Stimulated activated CD8-positive, alpha-beta memory T cell treated with anti-CD3 and anti-CD28 coated beads, Interleukin-4, amount 100 ng/mL, for 24 hours (primary cell): ENCODE measurements around the gene C1orf226.
"Not testable (repeated sequence)": the region's sequence is repeated elsewhere in the genome, so short reads cannot be mapped to it uniquely, and the experiment has no call there.

Experiments used
- DNase-seq: peaks from one replicate; pipeline ENCODE4 v3.0.0-alpha.2; 2020; ENCODE audit warnings: low read depth

The C1orf226 gene

DNA sequence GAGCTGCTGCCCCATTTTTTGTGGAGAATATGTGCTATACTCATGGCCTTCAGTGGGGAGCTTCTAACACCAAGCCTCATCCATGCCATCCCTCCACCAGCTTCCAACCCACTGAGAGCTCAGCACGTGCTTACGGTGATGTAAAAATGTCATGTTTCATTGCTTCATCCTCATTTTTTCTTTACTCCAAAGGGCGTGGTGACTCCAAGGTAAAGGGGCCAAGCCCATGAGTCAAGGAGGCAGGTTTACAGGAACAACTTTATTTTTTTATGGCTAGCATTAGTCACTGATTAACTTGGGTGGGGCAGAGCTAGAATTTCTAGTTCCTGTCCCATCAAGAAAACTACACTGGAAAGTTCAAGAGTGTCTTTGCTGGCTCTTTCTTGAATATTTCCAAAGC is at the start of gene C1orf226:
Gene C1orf226 (plus strand): TSS at position 346 of the 400 bp plus-strand sequence. CDS start 174 bp downstream, outside the sequence.
- DNase-seq = no peak

DNA sequence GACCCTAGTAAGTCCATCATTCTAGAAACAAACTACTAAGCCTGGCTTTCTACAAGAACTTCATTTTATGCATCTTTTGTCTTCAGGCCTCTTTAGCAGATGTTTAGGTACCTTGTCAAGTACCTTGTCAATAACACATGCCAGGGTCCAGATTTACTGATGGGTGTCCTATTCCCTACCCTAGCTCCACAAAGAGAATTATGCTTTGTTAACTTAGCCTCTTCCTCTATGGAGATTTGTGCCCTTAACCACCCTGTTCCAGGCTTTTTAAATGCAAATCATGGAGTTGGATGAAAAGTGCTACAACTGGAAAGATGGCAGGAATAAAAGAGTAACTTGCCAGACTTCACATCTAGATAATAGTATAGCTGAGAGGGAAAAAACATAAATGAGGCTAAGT is 47.5 kb upstream of the C1orf226 start:
- no peak for DNase-seq

DNA sequence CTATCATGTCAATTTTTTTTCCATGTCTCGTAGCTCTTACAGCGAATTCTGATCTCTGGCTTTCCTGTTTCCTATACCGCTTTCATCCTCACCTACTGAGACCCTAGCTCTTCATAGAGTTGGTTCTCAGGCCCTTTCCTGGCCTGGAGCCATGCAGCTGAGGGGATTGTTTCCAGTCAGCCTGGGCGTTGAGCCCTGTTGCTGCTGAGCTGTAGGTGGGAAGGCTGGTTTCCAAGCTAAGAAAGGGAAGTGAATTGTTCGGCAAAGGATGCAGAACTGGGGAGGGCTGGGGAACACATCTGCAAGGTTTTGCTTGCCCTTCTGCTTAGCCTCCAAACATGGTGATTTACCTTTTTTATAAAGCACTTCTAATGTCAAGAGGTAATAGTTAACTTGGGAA is 46.4 kb upstream of the C1orf226 start:
- no peak for DNase-seq

DNA sequence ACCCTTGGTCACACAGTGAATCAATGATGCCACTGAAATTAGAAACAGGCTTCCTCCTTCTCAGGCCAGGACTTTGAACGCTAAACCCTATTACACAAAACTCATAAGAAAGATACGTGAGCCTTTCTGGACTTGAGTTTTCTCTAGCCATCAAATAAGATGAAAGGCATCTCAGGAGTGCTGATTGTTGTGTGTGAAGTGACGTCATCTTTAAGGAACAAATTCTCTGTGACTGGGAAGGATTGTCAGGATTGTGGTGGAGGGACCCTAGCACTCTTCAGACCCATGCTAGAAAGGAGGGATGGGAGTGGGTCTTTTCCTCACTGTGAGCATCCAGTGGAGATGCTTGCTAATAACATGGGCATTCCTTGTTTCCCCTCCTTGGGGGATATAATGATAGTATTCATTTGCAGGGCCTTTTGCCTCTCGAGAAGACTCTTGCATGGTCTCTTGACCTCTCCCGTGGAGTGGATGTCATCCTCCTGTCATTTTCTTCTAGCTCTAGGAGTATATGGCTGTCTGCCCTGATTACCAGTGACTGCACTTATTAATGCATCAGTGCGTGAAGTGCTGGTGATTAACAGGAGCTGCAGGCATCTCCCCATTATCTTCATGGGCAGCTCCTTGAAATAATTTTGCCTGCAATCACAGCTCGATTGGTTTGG is 44.8 kb upstream of the C1orf226 start:
- DNase-seq = no peak

GRCh38 chr1:162342452-162342983 is 39.0 kb upstream of the C1orf226 start:
- DNase-seq = no peak

- no peak for DNase-seq
Observed at GRCh38 chr1:162343470-162343869, 38.1 kb upstream of the C1orf226 start.

DNA sequence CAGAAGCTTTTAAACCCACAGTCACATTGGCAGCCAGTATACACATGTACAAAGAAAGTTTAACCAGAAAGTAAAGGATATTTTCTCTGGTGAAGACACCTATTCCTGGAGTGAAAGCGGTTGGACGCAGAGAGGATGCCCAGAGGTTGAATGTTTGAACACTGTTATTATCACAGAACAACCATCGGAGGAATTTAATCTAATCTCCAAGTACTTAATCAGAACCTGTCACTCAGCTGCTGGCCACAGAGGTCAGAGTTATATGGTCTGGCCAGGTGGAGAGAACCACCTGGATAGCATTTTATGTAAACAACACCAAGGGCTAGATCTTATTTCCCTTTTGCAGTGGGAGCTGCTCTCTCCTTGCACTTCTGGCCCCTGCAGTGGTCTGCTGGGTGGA is 34.2 kb upstream of the C1orf226 start:
- no peak for DNase-seq

- no peak for DNase-seq
Observed at GRCh38 chr1:162349635-162350330, 31.7 kb upstream of the C1orf226 start.

DNA sequence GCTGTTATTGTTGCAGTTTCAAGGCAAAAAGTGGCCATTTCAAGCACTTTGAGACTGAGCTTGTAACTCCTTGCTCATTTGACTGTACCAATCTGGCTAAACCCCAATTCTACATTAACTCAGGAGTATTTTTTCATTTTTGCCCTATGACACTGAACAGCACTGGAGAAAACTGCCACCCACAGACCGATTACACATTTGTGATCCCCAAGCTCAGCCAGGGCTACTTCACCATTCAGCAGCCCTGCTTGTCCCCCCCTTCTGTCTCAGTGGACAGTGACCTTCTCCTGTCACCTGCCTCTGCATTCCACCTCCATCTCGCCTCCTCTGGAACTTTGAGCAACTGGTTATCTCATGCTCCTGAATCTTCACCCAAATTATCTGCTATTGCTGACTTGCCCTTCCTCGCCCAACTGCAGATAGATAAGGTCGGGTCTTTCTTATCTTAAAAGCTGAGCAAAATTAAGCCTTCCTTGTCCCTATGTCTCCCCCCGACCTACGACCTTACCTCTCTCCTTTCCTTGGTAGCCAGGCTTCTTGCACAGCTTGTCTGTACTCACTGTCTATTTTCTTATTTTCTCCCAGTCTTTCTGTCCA is 30.2 kb upstream of the C1orf226 start:
- DNase-seq = no peak

- DNase-seq = not testable (repeated sequence)
Observed at GRCh38 chr1:162351874-162352273, 29.7 kb upstream of the C1orf226 start.

GRCh38 chr1:162353078-162353477 is 28.4 kb upstream of the C1orf226 start:
- no peak for DNase-seq

- DNase-seq = no peak
Observed at GRCh38 chr1:162353702-162354101, 27.8 kb upstream of the C1orf226 start.

DNA sequence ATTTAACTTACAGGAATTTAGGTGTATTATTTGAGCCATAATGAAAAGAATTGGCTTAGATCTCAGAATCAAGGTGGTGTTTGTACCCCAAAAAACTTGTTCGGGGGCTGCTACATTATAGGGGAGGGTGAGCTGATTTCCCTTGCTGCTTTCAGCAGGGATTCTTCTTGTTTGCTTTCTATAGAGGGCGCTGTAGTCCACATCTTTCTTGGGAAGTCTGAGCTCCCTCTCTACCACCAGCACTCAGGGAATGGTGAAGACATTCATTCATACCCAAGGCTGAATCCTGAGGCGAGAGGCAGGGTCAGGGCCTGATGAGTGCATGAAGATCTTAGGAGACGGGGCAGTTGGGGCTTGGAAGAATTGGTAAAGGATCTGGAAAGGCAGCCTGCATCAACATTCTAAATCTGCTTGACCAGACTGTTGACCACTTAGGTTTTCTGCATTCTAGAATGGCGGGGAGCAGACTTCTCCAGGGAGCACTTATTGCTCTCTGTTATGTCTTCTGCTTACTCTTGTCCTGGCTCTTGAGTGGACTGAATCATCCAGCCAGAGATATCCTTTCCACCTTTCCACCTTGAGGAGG is 23.8 kb upstream of the C1orf226 start:
- no peak for DNase-seq

DNA sequence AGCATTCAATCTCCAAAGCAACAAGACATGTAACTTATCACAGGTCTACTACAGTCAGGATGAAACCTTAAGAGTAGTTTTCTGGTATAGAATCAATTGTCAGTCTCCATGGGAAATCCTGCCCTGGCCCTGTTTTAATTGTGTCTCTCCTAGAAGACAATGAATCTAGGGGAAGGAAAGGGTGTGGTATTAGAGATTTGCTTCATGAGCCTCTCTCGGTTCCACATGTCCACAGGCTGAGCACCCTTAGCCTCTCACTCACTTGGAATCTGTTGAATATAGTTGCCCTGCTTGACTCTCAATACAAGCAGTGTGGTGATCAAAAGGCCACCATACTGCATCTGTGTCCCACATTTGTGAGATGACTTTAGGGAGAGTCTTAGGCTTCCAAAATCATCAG is 22.6 kb upstream of the C1orf226 start:
- no peak for DNase-seq

DNA sequence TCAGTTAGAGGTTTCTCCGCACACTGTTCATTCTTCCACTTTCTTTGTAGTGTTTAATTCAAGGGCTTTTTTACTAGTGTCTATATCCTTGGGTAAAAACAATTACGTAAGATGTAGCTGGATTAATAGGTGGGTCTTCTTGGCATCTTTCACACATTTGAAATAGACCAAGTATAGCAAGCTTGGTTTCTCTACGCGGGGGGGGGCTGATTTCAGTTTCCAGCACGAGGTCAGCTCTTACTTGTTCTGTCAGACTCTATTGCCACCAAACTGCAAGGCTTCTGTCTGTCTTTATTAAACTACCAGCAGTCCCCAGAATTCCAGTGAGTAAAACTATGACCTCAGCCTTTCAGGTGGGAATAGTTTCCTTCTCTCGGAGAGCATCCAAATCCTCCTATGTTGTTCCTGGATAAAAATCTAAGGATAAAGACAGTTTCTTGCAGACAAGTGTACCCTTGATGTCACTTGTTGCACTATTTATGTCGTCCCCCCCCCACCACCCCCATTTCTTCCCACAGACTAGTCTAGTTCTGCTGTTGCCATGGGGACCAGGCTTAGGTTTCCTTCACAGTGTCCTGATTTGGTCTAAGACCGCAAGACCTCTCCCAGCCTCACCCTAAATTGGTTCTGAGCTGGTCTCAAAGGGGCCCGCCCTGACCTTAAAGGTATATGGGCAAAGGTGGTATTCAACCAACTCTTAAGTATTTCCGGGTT is 21.8 kb upstream of the C1orf226 start:
- DNase-seq = no peak

GRCh38 chr1:162360237-162360873 is 21.2 kb upstream of the C1orf226 start:
- DNase-seq = no peak

DNA sequence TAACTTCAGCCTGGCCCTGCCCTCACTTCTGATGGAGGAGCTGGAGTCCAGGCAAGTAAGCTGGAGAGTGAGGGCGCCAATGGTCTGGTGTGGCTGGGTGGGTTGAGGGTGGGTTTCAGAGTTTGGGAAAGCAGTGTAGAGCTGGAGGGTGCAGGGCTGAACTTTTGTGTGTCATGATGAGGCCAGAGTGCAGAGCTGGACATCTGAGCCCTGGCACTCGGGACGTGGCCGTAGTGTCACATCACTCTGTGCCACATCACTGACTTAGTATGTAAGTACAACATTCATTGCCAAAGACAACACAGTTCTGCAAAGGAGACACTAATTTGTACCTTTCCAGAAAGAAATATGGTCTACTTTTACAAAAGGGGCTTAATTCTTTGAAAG is 20.7 kb upstream of the C1orf226 start:
- no peak for DNase-seq

DNA sequence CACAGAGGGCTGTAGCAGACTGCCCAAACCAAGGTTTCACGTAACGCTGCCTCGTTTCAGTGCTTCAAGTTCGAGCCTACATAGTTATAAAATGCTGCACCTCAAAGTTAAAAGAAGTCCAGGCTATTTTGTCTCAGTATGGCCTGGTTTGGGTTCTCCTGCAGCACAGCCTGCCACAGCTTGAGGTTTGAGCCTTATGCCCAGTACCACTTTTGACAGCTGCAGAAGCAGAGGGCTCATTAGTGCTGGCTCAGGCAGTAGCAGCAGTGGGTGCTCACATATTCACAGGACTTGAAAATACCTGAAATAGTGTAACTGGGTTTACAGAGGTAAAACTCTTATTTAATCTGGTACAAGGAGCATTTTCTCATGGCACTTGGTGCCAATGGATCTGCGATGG is 20.2 kb upstream of the C1orf226 start:
- no peak for DNase-seq

DNA sequence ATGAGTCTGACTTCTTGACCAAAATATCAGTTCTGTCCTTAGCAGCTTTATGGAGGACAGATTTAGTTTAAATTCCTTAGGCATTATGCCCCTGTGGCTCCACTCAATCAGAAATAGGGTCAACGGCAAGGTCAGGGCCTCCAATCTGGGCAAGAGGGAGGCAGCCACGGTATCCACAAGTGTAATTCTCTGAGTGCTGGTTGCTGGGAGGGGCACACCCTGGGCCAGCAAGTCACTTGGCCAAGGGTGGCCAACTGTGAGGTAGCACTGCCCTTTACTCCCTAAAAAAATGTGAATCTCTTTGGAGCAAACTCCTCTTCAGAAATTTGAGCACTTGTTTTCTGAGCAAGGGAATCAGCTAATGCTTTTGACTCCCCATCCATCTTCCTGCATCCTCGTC is 17.7 kb upstream of the C1orf226 start:
- no peak for DNase-seq

DNA sequence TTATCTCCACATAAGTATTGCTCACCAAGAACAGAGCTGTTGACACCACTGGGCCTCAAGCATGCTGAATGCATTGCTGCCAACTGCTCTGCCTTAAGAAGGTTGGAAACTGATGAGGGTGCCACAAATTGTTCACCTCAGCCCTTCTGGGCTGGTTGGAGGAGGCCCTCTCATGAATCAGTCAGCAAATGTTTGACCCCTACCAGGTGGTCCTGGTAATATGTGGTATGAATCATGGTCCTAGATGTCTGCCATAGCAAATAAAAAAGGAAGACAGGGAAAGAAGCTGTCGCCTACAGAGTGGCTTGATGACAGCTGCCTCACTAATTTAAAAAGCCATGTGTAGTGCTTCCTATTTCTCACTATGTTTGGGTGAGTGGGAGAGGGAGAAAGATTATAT is 17.0 kb upstream of the C1orf226 start:
- DNase-seq = no peak

- no peak for DNase-seq
Observed at GRCh38 chr1:162365284-162366020, 16.1 kb upstream of the C1orf226 start.
